ENCODE measurements around the gene TECTA. TPM values are rescaled to one million over a fixed set of nuclear protein-coding genes. Genes with fewer than 3 reads are reported as not detected.
A peak's percentile ranks its signal among the peaks of the same experiment; 100 is the strongest.
"Not testable (repeated sequence)": the region's sequence is repeated elsewhere in the genome, so short reads cannot be mapped to it uniquely, and the experiment has no call there.

The TECTA gene
- polyA plus RNA-seq, 3 donors = 0.45 TPM; not detected in 2

DNA sequence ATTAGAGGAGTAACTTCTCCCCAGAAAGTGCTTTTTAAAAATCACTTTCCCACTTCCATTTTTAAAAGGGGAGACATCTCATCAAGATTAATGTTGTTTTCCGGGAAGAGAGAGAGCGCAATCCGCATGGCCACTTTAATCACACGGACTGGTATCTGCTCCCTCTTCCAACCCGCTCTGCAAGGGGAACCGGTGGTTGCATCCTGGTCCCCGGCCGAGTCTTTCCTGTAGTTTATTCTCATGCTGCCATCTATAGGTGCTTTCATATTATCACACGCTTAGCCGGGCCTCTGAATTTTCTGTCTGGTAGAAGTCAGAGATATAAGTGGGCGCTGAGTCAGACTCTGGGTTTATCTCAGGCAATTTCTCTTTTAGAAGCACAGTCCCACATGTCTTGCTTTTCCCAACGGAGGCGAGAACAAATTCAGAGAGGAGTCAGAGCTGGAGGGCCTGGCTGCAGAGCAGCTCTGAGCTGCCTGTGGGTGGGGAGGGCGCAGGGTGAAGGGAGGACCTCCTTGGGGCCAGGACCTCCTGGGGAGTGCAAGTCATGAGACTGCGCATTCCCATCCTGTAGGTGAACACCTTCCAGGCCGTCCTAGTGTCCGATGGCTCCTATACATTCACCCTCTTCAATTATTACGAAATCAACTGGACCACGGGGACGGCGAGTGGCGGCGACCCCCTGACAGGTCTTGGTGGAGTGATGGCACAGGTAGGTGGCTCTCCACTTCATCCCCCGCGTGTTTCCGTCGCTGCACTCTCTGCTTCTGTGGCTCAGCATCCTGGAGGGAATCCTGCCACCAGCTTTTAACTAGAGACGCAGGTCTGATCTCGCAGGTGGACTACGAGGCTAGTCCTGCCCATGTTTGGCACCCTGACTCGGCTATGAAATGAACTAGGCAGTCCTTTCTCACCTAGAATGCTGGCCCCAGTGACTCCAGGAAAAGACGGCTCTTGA, 11.7 kb downstream of the TECTA start:
- intact Hi-C loops (cut with micrococcal nuclease) = loop anchor here in 1 of 2 donors (10.0 kb wide), 1 partner anchor 598 kb away; the partner anchor contains the start of gene GRIK4
- Histone ChIP-seq H3K27me3 (ENCODE audit: control insufficient read depth in 2 of 2, insufficient read depth in 2 of 2, low read length in 2 of 2) (peaks cover 5 to 13% of the 10 kb centered on the region in 2 donors), H3K4me2 (replicated peaks; ENCODE audit: extremely low read depth, low read length, poor library complexity, severe bottlenecking) (no peak overlapping the region), H3K27ac (ENCODE audit: low read depth in 1 of 2, low read length in 2 of 2) (no peak overlapping the region), H4K20me1 (ENCODE audit: insufficient read depth, low read length) (no peaks in the 10 kb centered on the region), H3K36me3 (replicated peaks in 1 of 2; ENCODE audit: control insufficient read depth in 1 of 2, insufficient read depth in 2 of 2, low read length in 2 of 2) (no peaks in the 10 kb centered on the region), H3K4me3 (replicated peaks in 1 of 3; ENCODE audit: low read depth in 2 of 3, low read length in 3 of 3) (no peak overlapping the region), H3K79me2 (ENCODE audit: insufficient read depth, low read length) (no peaks in the 10 kb centered on the region), H3K9ac (ENCODE audit: insufficient read depth, low read length, poor library complexity, severe bottlenecking) (no peak overlapping the region), H3K4me1 (ENCODE audit: control insufficient read depth in 1 of 2, insufficient read depth in 2 of 2, low read length in 2 of 2) (no peaks in the 10 kb centered on the region), H2AFZ (ENCODE audit: insufficient read depth, low read depth, low read length, poor library complexity, severe bottlenecking) (no peak overlapping the region), H3K9me3 (replicated peaks in 1 of 2; ENCODE audit: control insufficient read depth in 1 of 2, insufficient read depth in 1 of 2, low read length in 2 of 2) (no peaks in the 10 kb centered on the region)
- DNase-seq = peak; percentile 8 to 35 (median 31)
- H3K9me3 Mint-ChIP-seq = no peaks in the 10 kb centered on the region
- TF ChIP-seq CTCF (IDR thresholded peaks at IDR 0.05) = peak; percentile 67
- H3K4me3 Mint-ChIP-seq = peak overlapping the region in 1 of 2 donors; percentile 23
- peaks cover 12 to 28% (median 20%) of the 10 kb centered on the region in 3 donors for H3K27me3 Mint-ChIP-seq (ENCODE audit: low read depth in 3 of 3)
- H3K4me1 Mint-ChIP-seq = no peaks in the 10 kb centered on the region
- H3K36me3 Mint-ChIP-seq = no peaks in the 10 kb centered on the region
- 73% methylated on average over 17 of the region's 32 CpGs for WGBS (ENCODE audit: insufficient coverage)
- no peak overlapping the region for H3K27ac Mint-ChIP-seq

GRCh38 chr11:121113611-121114010, 12.6 kb downstream of the TECTA start:
- H3K36me3 Mint-ChIP-seq = no peaks in the 10 kb centered on the region
- WGBS (ENCODE audit: insufficient coverage) = 25% methylated on average over 2 of the region's 9 CpGs
- Histone ChIP-seq H3K79me2 (ENCODE audit: insufficient read depth, low read length) (no peaks in the 10 kb centered on the region), H3K4me1 (ENCODE audit: control insufficient read depth in 1 of 2, insufficient read depth in 2 of 2, low read length in 2 of 2) (no peaks in the 10 kb centered on the region), H3K9ac (ENCODE audit: insufficient read depth, low read length, poor library complexity, severe bottlenecking) (no peak overlapping the region), H3K27ac (ENCODE audit: low read depth in 1 of 2, low read length in 2 of 2) (no peak overlapping the region), H3K27me3 (ENCODE audit: control insufficient read depth in 2 of 2, insufficient read depth in 2 of 2, low read length in 2 of 2) (peaks cover 5 to 13% of the 10 kb centered on the region in 2 donors), H3K36me3 (replicated peaks in 1 of 2; ENCODE audit: control insufficient read depth in 1 of 2, insufficient read depth in 2 of 2, low read length in 2 of 2) (no peaks in the 10 kb centered on the region), H4K20me1 (ENCODE audit: insufficient read depth, low read length) (no peaks in the 10 kb centered on the region), H3K9me3 (replicated peaks in 1 of 2; ENCODE audit: control insufficient read depth in 1 of 2, insufficient read depth in 1 of 2, low read length in 2 of 2) (no peaks in the 10 kb centered on the region), H3K4me3 (replicated peaks in 1 of 3; ENCODE audit: low read depth in 2 of 3, low read length in 3 of 3) (no peak overlapping the region), H2AFZ (ENCODE audit: insufficient read depth, low read depth, low read length, poor library complexity, severe bottlenecking) (no peak overlapping the region), H3K4me2 (replicated peaks; ENCODE audit: extremely low read depth, low read length, poor library complexity, severe bottlenecking) (no peak overlapping the region)
- H3K9me3 Mint-ChIP-seq = no peaks in the 10 kb centered on the region
- DNase-seq = no peak
- H3K27me3 Mint-ChIP-seq (ENCODE audit: low read depth in 3 of 3) = peaks cover 12 to 28% (median 23%) of the 10 kb centered on the region in 3 donors
- no peaks in the 10 kb centered on the region for H3K4me1 Mint-ChIP-seq
- intact Hi-C loops (cut with micrococcal nuclease) = loop anchor here in 1 of 2 donors (10.0 kb wide), 1 partner anchor 599 kb away; the partner anchor contains the start of gene GRIK4
- no peak overlapping the region for H3K27ac Mint-ChIP-seq
- H3K4me3 Mint-ChIP-seq = no peak overlapping the region
- no peak for TF ChIP-seq CTCF (IDR thresholded peaks at IDR 0.05)

DNA sequence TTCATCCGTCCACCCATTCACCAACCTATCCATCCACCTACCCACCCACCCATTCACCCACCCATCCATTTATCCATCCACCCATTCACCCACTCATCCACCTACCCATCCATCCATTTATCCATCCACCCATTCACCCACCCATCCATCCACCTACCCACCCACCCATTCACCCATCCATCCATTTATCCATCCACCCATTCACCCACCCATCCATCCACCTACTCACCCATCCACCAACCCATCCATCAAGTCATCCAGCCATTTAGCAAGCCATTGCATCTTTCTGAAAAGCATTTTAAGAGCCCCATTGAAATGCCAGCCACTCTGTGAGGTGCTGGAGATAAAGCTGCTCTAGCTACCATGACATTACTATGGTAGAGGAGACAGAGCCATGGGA, 14.0 kb downstream of the TECTA start:
- H3K4me1 ChIP-seq (ENCODE audit: control insufficient read depth in 1 of 2, insufficient read depth in 2 of 2, low read length in 2 of 2); H3K79me2 ChIP-seq (ENCODE audit: insufficient read depth, low read length); H3K4me2 ChIP-seq (replicated peaks; ENCODE audit: extremely low read depth, low read length, poor library complexity, severe bottlenecking); H2AFZ ChIP-seq (ENCODE audit: insufficient read depth, low read depth, low read length, poor library complexity, severe bottlenecking); H3K4me1 Mint-ChIP-seq; H3K27ac Mint-ChIP-seq; H3K9me3 Mint-ChIP-seq; DNase-seq; H3K36me3 Mint-ChIP-seq; H3K36me3 ChIP-seq (replicated peaks in 1 of 2; ENCODE audit: control insufficient read depth in 1 of 2, insufficient read depth in 2 of 2, low read length in 2 of 2); H3K4me3 Mint-ChIP-seq; H3K27ac ChIP-seq (ENCODE audit: low read depth in 1 of 2, low read length in 2 of 2); H4K20me1 ChIP-seq (ENCODE audit: insufficient read depth, low read length); H3K9ac ChIP-seq (ENCODE audit: insufficient read depth, low read length, poor library complexity, severe bottlenecking); H3K9me3 ChIP-seq (replicated peaks in 1 of 2; ENCODE audit: control insufficient read depth in 1 of 2, insufficient read depth in 1 of 2, low read length in 2 of 2); H3K4me3 ChIP-seq (replicated peaks in 1 of 3; ENCODE audit: low read depth in 2 of 3, low read length in 3 of 3): not testable (repeated sequence)
- intact Hi-C loops (cut with micrococcal nuclease) = loop anchor here in 1 of 2 donors (10.0 kb wide), 1 partner anchor 600 kb away; the partner anchor contains the start of gene GRIK4
- no CpG with 5 or more reads among the region's 1 CpG for WGBS (ENCODE audit: insufficient coverage)
- H3K27me3 ChIP-seq (ENCODE audit: control insufficient read depth in 2 of 2, insufficient read depth in 2 of 2, low read length in 2 of 2) = peaks cover 5 to 13% of the 10 kb centered on the region in 2 donors
- peaks cover 10 to 23% (median 23%) of the 10 kb centered on the region in 3 donors for H3K27me3 Mint-ChIP-seq (ENCODE audit: low read depth in 3 of 3)

Measured in CD14-positive monocyte (primary cell).